ENCODE data around the gene AGPAT2. TPM values are rescaled to one million over a fixed set of nuclear protein-coding genes. Genes with fewer than 3 reads are reported as not detected.

AGPAT2 gene
- total and polyA plus RNA-seq, 2 experiments from 2014 or later = 125 to 242 TPM

- Histone ChIP-seq H3K79me2 (no peaks in the 10 kb centered on the region), H3K4me2 (no peak overlapping the region), H3K4me3 (no peak overlapping the region), H3K27me3 (no peaks in the 10 kb centered on the region), H3K9me3 (ENCODE audit: low read depth) (no peaks in the 10 kb centered on the region), H4K20me1 (ENCODE audit: insufficient read depth, poor library complexity, severe bottlenecking) (no peaks in the 10 kb centered on the region), H2AFZ (no peak overlapping the region), H3K4me1 (ENCODE audit: insufficient read depth) (peaks cover 49% of the 10 kb centered on the region), H3K36me3 (replicated peaks; ENCODE audit: insufficient read depth, low read depth) (no peaks in the 10 kb centered on the region), H3K9me2 (replicated peaks; ENCODE audit: insufficient read depth) (no peaks in the 10 kb centered on the region), H3K27ac (peak overlapping the region; percentile 57)
- DNase-seq (ENCODE audit: low spot score) = no peak
- TF ChIP-seq, protein P1, sequence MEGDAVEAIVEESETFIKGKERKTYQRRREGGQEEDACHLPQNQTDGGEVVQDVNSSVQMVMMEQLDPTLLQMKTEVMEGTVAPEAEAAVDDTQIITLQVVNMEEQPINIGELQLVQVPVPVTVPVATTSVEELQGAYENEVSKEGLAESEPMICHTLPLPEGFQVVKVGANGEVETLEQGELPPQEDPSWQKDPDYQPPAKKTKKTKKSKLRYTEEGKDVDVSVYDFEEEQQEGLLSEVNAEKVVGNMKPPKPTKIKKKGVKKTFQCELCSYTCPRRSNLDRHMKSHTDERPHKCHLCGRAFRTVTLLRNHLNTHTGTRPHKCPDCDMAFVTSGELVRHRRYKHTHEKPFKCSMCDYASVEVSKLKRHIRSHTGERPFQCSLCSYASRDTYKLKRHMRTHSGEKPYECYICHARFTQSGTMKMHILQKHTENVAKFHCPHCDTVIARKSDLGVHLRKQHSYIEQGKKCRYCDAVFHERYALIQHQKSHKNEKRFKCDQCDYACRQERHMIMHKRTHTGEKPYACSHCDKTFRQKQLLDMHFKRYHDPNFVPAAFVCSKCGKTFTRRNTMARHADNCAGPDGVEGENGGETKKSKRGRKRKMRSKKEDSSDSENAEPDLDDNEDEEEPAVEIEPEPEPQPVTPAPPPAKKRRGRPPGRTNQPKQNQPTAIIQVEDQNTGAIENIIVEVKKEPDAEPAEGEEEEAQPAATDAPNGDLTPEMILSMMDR (IDR thresholded peaks at IDR 0.05; ENCODE audit: poor library complexity) = no peak
- TF ChIP-seq EZH2 (IDR thresholded peaks at IDR 0.05; ENCODE audit: borderline replicate concordance) = no peak
- TF ChIP-seq EZH2phosphoT487 (IDR thresholded peaks at IDR 0.05; ENCODE audit: low read depth, severe bottlenecking, unreplicated experiment) = no peak
- 91% methylated on average over 9 of the region's 9 CpGs for WGBS (ENCODE audit: low lambda C conversion rate, missing lambda C conversion rate)
Observed at GRCh38 chr9:136696502-136696901, 9.2 kb upstream of the AGPAT2 start.

DNA sequence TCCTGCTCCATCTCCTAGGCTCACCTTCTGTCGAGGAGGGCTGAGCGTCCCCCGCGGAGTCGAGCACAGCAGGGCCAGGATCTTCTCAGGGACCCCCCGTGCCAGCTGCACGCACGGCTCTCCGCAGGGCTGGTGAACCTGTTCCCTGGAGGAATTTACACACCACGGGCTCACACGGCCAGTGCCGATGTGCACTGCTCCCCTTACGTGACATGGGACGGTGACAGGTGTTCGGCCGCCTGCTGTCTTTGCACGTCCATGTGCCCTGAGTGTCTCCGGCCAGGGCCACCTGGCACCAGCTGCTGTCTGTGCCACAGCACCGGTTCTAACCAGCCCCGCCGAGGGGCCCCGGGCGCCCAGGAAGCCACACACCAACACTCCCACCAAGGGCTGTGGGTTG lies 8.7 kb upstream of the AGPAT2 start:
- H3K4me1 ChIP-seq (ENCODE audit: insufficient read depth) = peaks cover 49% of the 10 kb centered on the region
- TF ChIP-seq EZH2phosphoT487 (IDR thresholded peaks at IDR 0.05; ENCODE audit: low read depth, severe bottlenecking, unreplicated experiment) (no peak), EZH2 (IDR thresholded peaks at IDR 0.05; ENCODE audit: borderline replicate concordance) (no peak)
- TF ChIP-seq, protein P1 (IDR thresholded peaks at IDR 0.05; ENCODE audit: poor library complexity) = no peak

GRCh38 chr9:136695435-136695895 lies 8.2 kb upstream of the AGPAT2 start:
- H2AFZ ChIP-seq = no peak overlapping the region
- TF ChIP-seq EZH2phosphoT487 (IDR thresholded peaks at IDR 0.05; ENCODE audit: low read depth, severe bottlenecking, unreplicated experiment) = no peak
- TF ChIP-seq, protein P1 (IDR thresholded peaks at IDR 0.05; ENCODE audit: poor library complexity) = no peak
- no peak for TF ChIP-seq EZH2 (IDR thresholded peaks at IDR 0.05; ENCODE audit: borderline replicate concordance)
- no peak overlapping the region for H3K4me3 ChIP-seq
- no peaks in the 10 kb centered on the region for H3K36me3 ChIP-seq (replicated peaks; ENCODE audit: insufficient read depth, low read depth)
- 86% methylated on average over 10 of the region's 10 CpGs for WGBS (ENCODE audit: low lambda C conversion rate, missing lambda C conversion rate)
- H3K4me2 ChIP-seq = no peak overlapping the region
- H3K27me3 ChIP-seq = no peaks in the 10 kb centered on the region
- H3K4me1 ChIP-seq (ENCODE audit: insufficient read depth) = peaks cover 49% of the 10 kb centered on the region
- no peak for DNase-seq (ENCODE audit: low spot score)
- no peaks in the 10 kb centered on the region for H3K9me2 ChIP-seq (replicated peaks; ENCODE audit: insufficient read depth)
- H3K79me2 ChIP-seq = no peaks in the 10 kb centered on the region
- H3K27ac ChIP-seq = peak overlapping the region; percentile 98
- no peaks in the 10 kb centered on the region for H4K20me1 ChIP-seq (ENCODE audit: insufficient read depth, poor library complexity, severe bottlenecking)
- no peaks in the 10 kb centered on the region for H3K9me3 ChIP-seq (ENCODE audit: low read depth)

More for the DNA sequence above, 8.7 kb upstream of the AGPAT2 start:
- Histone ChIP-seq H3K9me3 (ENCODE audit: low read depth) (no peaks in the 10 kb centered on the region), H2AFZ (no peak overlapping the region), H3K4me3 (no peak overlapping the region), H4K20me1 (ENCODE audit: insufficient read depth, poor library complexity, severe bottlenecking) (no peaks in the 10 kb centered on the region), H3K36me3 (replicated peaks; ENCODE audit: insufficient read depth, low read depth) (no peaks in the 10 kb centered on the region), H3K27me3 (no peaks in the 10 kb centered on the region), H3K27ac (peak overlapping the region; percentile 57), H3K9me2 (replicated peaks; ENCODE audit: insufficient read depth) (no peaks in the 10 kb centered on the region), H3K79me2 (no peaks in the 10 kb centered on the region), H3K4me2 (no peak overlapping the region)
- DNase-seq (ENCODE audit: low spot score) = no peak
- 95% methylated on average over 23 of the region's 23 CpGs for WGBS (ENCODE audit: low lambda C conversion rate, missing lambda C conversion rate)

DNA sequence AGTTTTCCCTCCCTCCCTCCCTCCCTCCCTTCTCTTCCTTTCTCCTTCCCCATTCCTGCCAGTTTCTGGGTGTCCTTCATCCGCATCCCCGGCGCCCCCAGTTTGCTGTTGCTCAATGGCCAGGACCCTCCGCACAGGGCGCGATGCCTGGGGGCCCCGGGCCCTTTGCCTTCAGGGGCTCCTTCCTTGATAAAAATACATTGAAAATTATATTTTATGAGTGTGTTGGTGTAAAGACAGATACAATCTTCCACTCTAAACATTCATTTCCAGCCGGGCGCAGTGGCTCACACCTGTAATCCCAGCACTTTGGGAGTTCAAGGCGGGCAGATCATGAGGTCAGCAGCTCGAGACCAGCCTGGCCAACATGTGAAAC lies 7.6 kb upstream of the AGPAT2 start:
- Histone ChIP-seq H3K4me3 (no peak overlapping the region), H3K9me2 (replicated peaks; ENCODE audit: insufficient read depth) (no peaks in the 10 kb centered on the region), H3K4me1 (ENCODE audit: insufficient read depth) (peaks cover 49% of the 10 kb centered on the region), H3K79me2 (no peaks in the 10 kb centered on the region), H3K27me3 (no peaks in the 10 kb centered on the region), H4K20me1 (ENCODE audit: insufficient read depth, poor library complexity, severe bottlenecking) (no peaks in the 10 kb centered on the region), H3K36me3 (replicated peaks; ENCODE audit: insufficient read depth, low read depth) (no peaks in the 10 kb centered on the region), H2AFZ (no peak overlapping the region), H3K9me3 (ENCODE audit: low read depth) (no peaks in the 10 kb centered on the region), H3K4me2 (peak overlapping the region; percentile 64), H3K27ac (peak overlapping the region; percentile 98)
- 91% methylated on average over 11 of the region's 11 CpGs for whole genome bisulfite sequencing (ENCODE audit: low lambda C conversion rate, missing lambda C conversion rate)
- no peak for DNase-seq (ENCODE audit: low spot score)
- TF ChIP-seq, protein P1 (IDR thresholded peaks at IDR 0.05; ENCODE audit: poor library complexity) = no peak
- no peak for TF ChIP-seq EZH2 (IDR thresholded peaks at IDR 0.05; ENCODE audit: borderline replicate concordance)
- TF ChIP-seq EZH2phosphoT487 (IDR thresholded peaks at IDR 0.05; ENCODE audit: low read depth, severe bottlenecking, unreplicated experiment) = no peak
